Measurements from ENCODE around the gene GRK5. TPM values are rescaled to one million over a fixed set of nuclear protein-coding genes. Genes with fewer than 3 reads are reported as not detected.
A peak's percentile ranks its signal among the peaks of the same experiment; 100 is the strongest.

The GRK5 gene
- total RNA-seq, 1 donor from 2014 or later, result 21.3 TPM

GRCh38 chr10:119423510-119424257 is 216.3 kb downstream of the GRK5 start:
- Mint-ChIP-seq H3K4me1 (peaks cover 2% of the 10 kb centered on the region), H3K27ac (no peak overlapping the region), H3K27me3 (no peaks in the 10 kb centered on the region), H3K9me3 (no peaks in the 10 kb centered on the region), H3K36me3 (ENCODE audit: low read depth) (peaks cover 40% of the 10 kb centered on the region), H3K4me3 (no peak overlapping the region)
- TF ChIP-seq CTCF (IDR thresholded peaks at IDR 0.05), result no peak
- no peak for ATAC-seq (ENCODE audit: low read depth)
- no peak for DNase-seq
- ChIA-PET CTCF (no interaction called here), POLR2A (no interaction called here)
- intact Hi-C loops (cut with micrococcal nuclease), result no loop called here

DNA sequence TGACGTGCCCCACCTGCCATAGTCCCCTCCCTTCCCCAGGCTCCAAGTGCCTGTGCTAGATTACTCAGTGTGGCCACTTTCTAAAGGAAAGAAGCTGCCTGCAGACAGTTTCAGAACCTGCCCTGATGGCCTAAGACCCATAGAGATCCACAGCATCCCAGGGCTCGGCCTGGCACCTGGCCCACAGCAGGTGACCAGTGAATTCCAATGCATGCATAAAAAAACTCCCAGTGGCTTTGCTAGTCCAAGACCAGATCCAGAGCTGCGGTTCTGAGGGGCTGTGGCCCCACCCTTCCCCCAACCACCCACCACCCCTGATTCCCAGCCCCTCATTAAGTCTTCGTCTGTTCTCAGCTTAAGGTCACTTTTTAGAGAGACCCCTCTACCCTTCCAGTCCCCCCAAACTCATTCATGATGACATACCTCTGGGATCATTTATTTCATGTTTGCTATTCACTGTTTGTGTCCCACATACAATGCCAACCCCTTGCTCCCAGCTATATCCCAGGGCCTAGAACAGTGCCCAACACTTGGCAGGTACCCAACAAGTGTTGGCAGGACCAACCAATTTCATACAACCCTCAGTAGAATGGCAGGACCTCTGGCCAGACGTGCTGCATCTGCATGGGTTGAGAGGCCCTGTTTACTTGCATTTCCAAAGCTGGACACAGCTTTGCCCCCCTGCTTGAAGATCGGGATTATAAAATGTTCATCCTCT is 217.0 kb downstream of the GRK5 start:
- Mint-ChIP-seq H3K36me3 (ENCODE audit: low read depth) (peaks cover 38% of the 10 kb centered on the region), H3K4me1 (peaks cover 2% of the 10 kb centered on the region), H3K9me3 (no peaks in the 10 kb centered on the region), H3K27me3 (no peaks in the 10 kb centered on the region), H3K4me3 (no peak overlapping the region), H3K27ac (peak overlapping the region; percentile 22)
- POLR2A ChIA-PET, result no interaction called here
- TF ChIP-seq CTCF (IDR thresholded peaks at IDR 0.05), result no peak
- ATAC-seq (ENCODE audit: low read depth) (no peak), DNase-seq (no peak)
- intact Hi-C loops (cut with micrococcal nuclease), result no loop called here
- CTCF ChIA-PET, result interaction anchor here (1.4 kb wide), 1 partner anchor 14 kb away, joined by 3 read pairs; no protein-coding TSS in a partner anchor

- CTCF ChIA-PET, result interaction anchor here (0.6 to 1.4 kb wide), 2 partner anchors 14 to 120 kb away, joined by 3 read pairs; no protein-coding TSS in a partner anchor
- intact Hi-C loops (cut with micrococcal nuclease), result no loop called here
- H3K27me3 Mint-ChIP-seq, result no peaks in the 10 kb centered on the region
- H3K4me1 Mint-ChIP-seq, result peaks cover 2% of the 10 kb centered on the region
- no peak for ATAC-seq (ENCODE audit: low read depth)
- POLR2A ChIA-PET, result interaction anchor here (0.6 kb wide), 2 partner anchors 63 to 216 kb away, joined by 4 read pairs; no protein-coding TSS in a partner anchor
- no peak overlapping the region for H3K27ac Mint-ChIP-seq
- H3K4me3 Mint-ChIP-seq, result no peak overlapping the region
- TF ChIP-seq CTCF (IDR thresholded peaks at IDR 0.05), result no peak
- no peaks in the 10 kb centered on the region for H3K9me3 Mint-ChIP-seq
- peaks cover 43% of the 10 kb centered on the region for H3K36me3 Mint-ChIP-seq (ENCODE audit: low read depth)
- DNase-seq, result no peak
Measured at GRCh38 chr10:119425102-119425880, 217.9 kb downstream of the GRK5 start.

- no peaks in the 10 kb centered on the region for H3K27me3 Mint-ChIP-seq
- intact Hi-C loops (cut with micrococcal nuclease), result no loop called here
Measured at GRCh38 chr10:119425881-119426170, 218.5 kb downstream of the GRK5 start.

More at GRCh38 chr10:119425881-119426170, 218.5 kb downstream of the GRK5 start:
- Mint-ChIP-seq H3K4me3 (no peak overlapping the region), H3K4me1 (peaks cover 2% of the 10 kb centered on the region), H3K9me3 (no peaks in the 10 kb centered on the region), H3K36me3 (ENCODE audit: low read depth) (peaks cover 48% of the 10 kb centered on the region), H3K27ac (no peak overlapping the region)
- POLR2A ChIA-PET, result interaction anchor here (0.6 kb wide), 2 partner anchors 63 to 216 kb away, joined by 4 read pairs; no protein-coding TSS in a partner anchor
- DNase-seq (no peak), ATAC-seq (ENCODE audit: low read depth) (no peak)
- CTCF ChIA-PET, result interaction anchor here (0.6 to 1.4 kb wide), 2 partner anchors 13 to 120 kb away, joined by 3 read pairs; no protein-coding TSS in a partner anchor
- no peak for TF ChIP-seq CTCF (IDR thresholded peaks at IDR 0.05)

All from activated B cell treated with CpG ODN at 0.5 μM for 24 hours (primary cell).